NT2/D1 (cell line): ENCODE measurements around the gene ADAMTSL2.

Experiments
- YY1 ChIP-seq: IDR thresholded peaks from 2 replicates; pipeline ENCODE4 v1.6.1; 2011; ENCODE audit not compliant: insufficient read length, insufficient read depth
- ZNF274 ChIP-seq: IDR thresholded peaks from 2 replicates; pipeline ENCODE4 v1.6.1; 2011; ENCODE audit warnings: mild to moderate bottlenecking, low read depth, low read length

DNA sequence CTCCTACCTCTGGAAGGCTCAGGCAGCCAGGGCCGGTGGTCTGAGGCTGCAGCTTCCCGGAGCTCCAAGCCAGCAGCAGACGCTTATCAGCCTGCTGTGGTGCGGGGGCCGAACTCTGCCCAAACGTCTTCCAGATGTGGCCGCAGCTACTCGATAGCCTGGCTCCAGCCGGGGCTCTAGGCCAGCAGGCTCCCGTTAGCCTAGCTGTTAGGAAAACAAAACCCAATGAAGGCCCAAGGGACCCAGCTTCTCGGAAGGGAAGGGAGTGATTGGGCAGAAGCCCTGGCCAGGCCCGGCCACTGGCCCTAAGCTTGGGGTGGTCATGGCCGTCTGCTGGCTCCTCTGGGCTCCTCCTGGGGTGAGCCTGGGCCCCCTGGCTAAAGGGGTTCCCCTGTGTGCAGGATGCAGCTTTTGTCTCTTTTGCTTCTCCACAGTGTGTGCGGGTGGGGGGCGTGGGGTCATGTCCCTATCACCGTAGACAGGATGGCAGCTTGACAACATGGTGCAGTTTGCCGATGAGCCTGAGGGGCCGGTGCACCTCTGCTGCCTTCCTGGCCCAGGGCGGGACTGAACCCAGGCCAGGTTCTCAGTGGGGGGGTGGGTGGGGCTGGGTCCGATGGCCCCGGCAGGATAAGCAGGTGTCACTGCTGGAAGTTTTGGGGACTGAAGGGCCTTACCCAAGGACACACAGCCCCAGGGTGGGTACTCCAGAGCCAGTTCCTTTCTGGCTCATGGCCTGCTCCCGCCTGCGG, 28.4 kb upstream of the ADAMTSL2 start:
- no peak for TF ChIP-seq YY1
- no peak for TF ChIP-seq ZNF274
